IMR-90 (cell line): ENCODE data around the gene ERICH6. TPM values are rescaled to one million over a fixed set of nuclear protein-coding genes. Genes with fewer than 3 reads are reported as not detected.

Experiments used
- ATAC-seq: fragments of 200-7000 bp; cut with Tn5 transposase; 2 replicates; pipeline ENCODE4 v1.9.1; 2020; ENCODE audit warnings: low read depth, mild to moderate bottlenecking, moderate library complexity
- BruUV-seq: library from RNA; stranded (reverse); fragments of 400-500 nt; replicated peaks from 2 replicates; lab custom pipeline; 2021; lab: Mats Ljungman, UMichigan
- CTCF ChIA-PET: fragments of 300-600 bp; formaldehyde crosslinking; extraction: SDS; loops from one replicate; lab custom pipeline; 2021; ENCODE audit warnings: antibody characterized with exemption; lab: Yijun Ruan, JAX
- POLR2A ChIA-PET: fragments of 300-600 bp; sonication (Branson Sonifier 250); formaldehyde crosslinking; loops from one replicate; lab custom pipeline; 2022; ENCODE audit warnings: antibody characterized with exemption; ENCODE audit not compliant: unreplicated experiment; lab: Charles Lee
- DNase-seq: peaks from one replicate; pipeline ENCODE4 v3.0.0; 2013
- H2AFZ ChIP-seq: replicated peaks from 2 replicates; pipeline ENCODE3; 2013; ENCODE audit warnings: low read length, mild to moderate bottlenecking; ENCODE audit not compliant: poor library complexity
- H2AK5ac ChIP-seq: 2 replicates; pipeline ENCODE4 v1.6.1; 2013; ENCODE audit warnings: low read depth, low read length, inconsistent platforms
- H2AK9ac ChIP-seq: replicated peaks from 2 replicates; pipeline ENCODE3; 2013; ENCODE audit warnings: mild to moderate bottlenecking, low read depth, low read length, moderate library complexity; ENCODE audit not compliant: poor library complexity
- H2BK120ac ChIP-seq: 2 replicates; pipeline ENCODE4 v1.6.1; 2013; ENCODE audit warnings: low read depth, low read length, inconsistent platforms
- H2BK15ac ChIP-seq: 3 replicates; pipeline ENCODE4 v1.6.1; 2013; ENCODE audit warnings: low read depth, low read length, inconsistent platforms
- H2BK20ac ChIP-seq: 2 replicates; pipeline ENCODE4 v1.6.1; 2013; ENCODE audit warnings: low read depth, mild to moderate bottlenecking, inconsistent platforms, low read length, moderate library complexity
- H2BK5ac ChIP-seq: 2 replicates; pipeline ENCODE4 v1.6.1; 2013; ENCODE audit warnings: mild to moderate bottlenecking, low read depth, low read length, inconsistent platforms; ENCODE audit not compliant: poor library complexity, severe bottlenecking
- H3K14ac ChIP-seq: replicated peaks from 2 replicates; pipeline ENCODE4 v1.6.1; 2013; ENCODE audit warnings: low read depth, low read length, inconsistent platforms
- H3K18ac ChIP-seq: 2 replicates; pipeline ENCODE4 v1.6.1; 2013; ENCODE audit warnings: low read depth, low read length, control low read depth
- H3K23ac ChIP-seq: 2 replicates; pipeline ENCODE4 v1.6.1; 2013; ENCODE audit warnings: low read depth, low read length, inconsistent platforms
- H3K27ac ChIP-seq: 2 replicates; pipeline ENCODE4 v1.5.1; 2013; ENCODE audit warnings: mild to moderate bottlenecking, control low read depth, low read length; ENCODE audit not compliant: insufficient read depth
- H3K27me3 ChIP-seq: 2 replicates; pipeline ENCODE4 v1.6.1; 2013; ENCODE audit warnings: low read length; ENCODE audit not compliant: control insufficient read depth, insufficient read depth
- H3K36me3 ChIP-seq: 2 replicates; pipeline ENCODE4 v1.6.1; 2013; ENCODE audit warnings: low read length, mixed read lengths; ENCODE audit not compliant: control insufficient read depth, insufficient read depth
- H3K4ac ChIP-seq: 2 replicates; pipeline ENCODE4 v1.6.1; 2013; ENCODE audit warnings: low read depth, low read length, inconsistent platforms
- H3K4me1 ChIP-seq: 2 replicates; pipeline ENCODE4 v1.6.1; 2013; ENCODE audit warnings: low read length, mixed read lengths; ENCODE audit not compliant: control insufficient read depth, insufficient read depth
- H3K4me2 ChIP-seq: 2 replicates; pipeline ENCODE4 v1.6.1; 2013; ENCODE audit warnings: low read depth, mild to moderate bottlenecking, control low read depth, low read length, moderate library complexity
- H3K4me3 ChIP-seq: 2 replicates; pipeline ENCODE4 v1.5.1; 2013; ENCODE audit warnings: low read depth, mild to moderate bottlenecking, control low read depth, low read length, moderate library complexity; ENCODE audit not compliant: insufficient read depth
- H3K56ac ChIP-seq: 2 replicates; pipeline ENCODE4 v1.6.1; 2013; ENCODE audit warnings: low read length, inconsistent platforms; ENCODE audit not compliant: insufficient read depth; ENCODE audit errors: extremely low read depth
- H3K79me1 ChIP-seq, 2 experiments: 2 replicates each; pipeline ENCODE4 v1.6.1; 2013; ENCODE audit warnings: low read length in 2 of 2, inconsistent platforms in 1 of 2, low read depth in 1 of 2
- H3K9ac ChIP-seq: 2 replicates; pipeline ENCODE4 v1.6.1; 2013; ENCODE audit warnings: low read depth, low read length, control low read depth
- H3K9me1 ChIP-seq: 2 replicates; pipeline ENCODE4 v1.6.1; 2013; ENCODE audit warnings: low read length, inconsistent platforms; ENCODE audit not compliant: insufficient read depth
- H3K9me3 ChIP-seq: 2 replicates; pipeline ENCODE4 v1.6.1; 2013; ENCODE audit warnings: low read length; ENCODE audit not compliant: control insufficient read depth, insufficient read depth
- H4K20me1 ChIP-seq: 2 replicates; pipeline ENCODE4 v1.6.1; 2013; ENCODE audit warnings: low read length, inconsistent platforms; ENCODE audit not compliant: insufficient read depth
- H4K5ac ChIP-seq: 2 replicates; pipeline ENCODE4 v1.6.1; 2013; ENCODE audit warnings: mild to moderate bottlenecking, low read depth, low read length, control low read depth
- H4K8ac ChIP-seq, 2 experiments: 2 replicates each; pipeline ENCODE4 v1.6.1; 2013; ENCODE audit warnings: low read depth in 2 of 2, low read length in 2 of 2, control low read depth in 1 of 2, inconsistent platforms in 1 of 2
- H4K91ac ChIP-seq: 2 replicates; pipeline ENCODE4 v1.6.1; 2013; ENCODE audit warnings: low read depth, low read length, inconsistent platforms; ENCODE audit not compliant: insufficient read depth
- BHLHE40 ChIP-seq: fragments of 150-350 bp; IDR thresholded peaks from 2 replicates; pipeline ENCODE4 v1.6.1; 2016; ENCODE audit warnings: mild to moderate bottlenecking, low read depth, low read length
- CEBPB ChIP-seq: IDR thresholded peaks from 2 replicates; pipeline ENCODE4 v1.6.1; 2012; ENCODE audit warnings: low read depth, low read length, improper control_type of control experiment
- CHD1 ChIP-seq: IDR thresholded peaks from 2 replicates; pipeline ENCODE4 v1.6.1; 2012; ENCODE audit warnings: low read depth, low read length, improper control_type of control experiment
- CTCF ChIP-seq: conservative IDR thresholded peaks from 2 replicates; pipeline ENCODE4 v1.5.1; 2012; ENCODE audit warnings: mild to moderate bottlenecking, low read depth, low read length, improper control_type of control experiment
- FOS ChIP-seq: fragments of 150-350 bp; IDR thresholded peaks from 2 replicates; pipeline ENCODE4 v1.6.1; 2016; ENCODE audit warnings: low read depth, low read length
- MAFK ChIP-seq: IDR thresholded peaks from 2 replicates; pipeline ENCODE4 v1.6.1; 2012; ENCODE audit warnings: low read depth, low read length, improper control_type of control experiment
- MAZ ChIP-seq: IDR thresholded peaks from 2 replicates; pipeline ENCODE4 v1.6.1; 2012; ENCODE audit warnings: low read depth, mild to moderate bottlenecking, low read length, improper control_type of control experiment, moderate library complexity, borderline replicate concordance
- MXI1 ChIP-seq: IDR thresholded peaks from 2 replicates; pipeline ENCODE4 v1.6.1; 2012; ENCODE audit warnings: low read depth, mild to moderate bottlenecking, low read length, moderate library complexity, borderline replicate concordance
- NFE2L2 ChIP-seq: fragments of 150-350 bp; IDR thresholded peaks from 2 replicates; pipeline ENCODE4 v1.6.1; 2016; ENCODE audit warnings: low read depth, mild to moderate bottlenecking, low read length
- POLR2A ChIP-seq: IDR thresholded peaks from 2 replicates; pipeline ENCODE4 v1.6.1; 2012; ENCODE audit warnings: mild to moderate bottlenecking, low read depth, low read length
- RAD21 ChIP-seq: IDR thresholded peaks from 2 replicates; pipeline ENCODE4 v1.6.1; 2012; ENCODE audit warnings: low read length, improper control_type of control experiment
- RCOR1 ChIP-seq: IDR thresholded peaks from 2 replicates; pipeline ENCODE4 v1.6.1; 2012; ENCODE audit warnings: mild to moderate bottlenecking, low read length, improper control_type of control experiment; ENCODE audit not compliant: insufficient replicate concordance
- RFX5 ChIP-seq: IDR thresholded peaks from 2 replicates; pipeline ENCODE4 v1.8.0; 2012; ENCODE audit warnings: low read depth, mild to moderate bottlenecking, low read length, moderate library complexity
- SMC3 ChIP-seq: fragments of 150-350 bp; IDR thresholded peaks from 2 replicates; pipeline ENCODE4 v1.6.1; 2016; ENCODE audit warnings: low read depth, mild to moderate bottlenecking, antibody characterized with exemption, low read length, moderate library complexity
- USF2 ChIP-seq: fragments of 150-350 bp; IDR thresholded peaks from 2 replicates; pipeline ENCODE4 v1.6.1; 2017; ENCODE audit warnings: mild to moderate bottlenecking, antibody characterized with exemption, low read length, low read depth
- WGBS, 2 experiments: methylation state at CpG; one replicate each; pipeline versions ENCODE4 v1.1.5 to v1.1.7; 2013; ENCODE audit warnings: missing lambda C conversion rate in 2 of 2; ENCODE audit not compliant: insufficient read length in 1 of 2; ENCODE audit errors: extremely low coverage in 2 of 2; 5-methylcytosine and 5-hydroxymethylcytosine counted together
- dilution Hi-C: fragments of 300-500 bp; cut with HindIII; formaldehyde crosslinking; loops from one replicate; pipeline ENCODE4 v1.14.3; 2018; ENCODE audit warnings: low sequenced_read_pairs; ENCODE audit not compliant: unreplicated experiment
- in situ Hi-C: fragments of 300-500 bp; cut with MboI; formaldehyde crosslinking; loops from 3 replicates; pipeline ENCODE4 v1.14.3; 2019; ENCODE audit warnings: low sequenced_read_pairs, inconsistent platforms, mixed read lengths
- intact Hi-C: fragments of 100-400 bp; cut with micrococcal nuclease; formaldehyde crosslinking; loops from 2 replicates; pipeline ENCODE4 v1.10.0; 2022
- polyA plus RNA-seq, 3 experiments: library from polyadenylated mRNA; depleted of rRNA; stranded (reverse); fragments of >200 nt; gene quantifications; 2 replicates each; pipeline ENCODE4 v1.2.3, GENCODE V29; 2012; ENCODE audit warnings: low replicate concordance in 1 of 3
- total RNA-seq: library from RNA; depleted of rRNA; stranded (reverse); fragments of >200 nt; gene quantifications from 2 replicates; pipeline ENCODE4 v1.2.3, GENCODE V29; 2012
- TF ChIP-seq, protein P1 (sequence below): fragments of 150-350 bp; IDR thresholded peaks from 2 replicates; pipeline ENCODE4 v1.6.1; 2016; ENCODE audit warnings: low read depth, mild to moderate bottlenecking, low read length, moderate library complexity, borderline replicate concordance

The ERICH6 gene
- total and polyA plus RNA-seq, 2 of the 4 experiments (the other 2 are of a cell fraction): under 0.01 TPM; not detected in 1

- H3K4ac ChIP-seq: no peak overlapping the region
- WGBS, 2 experiments: no CpG with 5 or more reads among the region's 4 CpGs
- ATAC-seq (no peak), DNase-seq (no peak)
- no peak overlapping the region for H3K9ac ChIP-seq
- H2BK5ac ChIP-seq: no peak overlapping the region
- TF ChIP-seq RCOR1 (no peak), NFE2L2 (no peak), CTCF (no peak), FOS (no peak), POLR2A (no peak), MAFK (no peak), RAD21 (no peak), MXI1 (no peak), BHLHE40 (no peak), CEBPB (no peak), SMC3 (no peak), MAZ (no peak), RFX5 (no peak), CHD1 (no peak), USF2 (no peak)
- TF ChIP-seq, protein P1, sequence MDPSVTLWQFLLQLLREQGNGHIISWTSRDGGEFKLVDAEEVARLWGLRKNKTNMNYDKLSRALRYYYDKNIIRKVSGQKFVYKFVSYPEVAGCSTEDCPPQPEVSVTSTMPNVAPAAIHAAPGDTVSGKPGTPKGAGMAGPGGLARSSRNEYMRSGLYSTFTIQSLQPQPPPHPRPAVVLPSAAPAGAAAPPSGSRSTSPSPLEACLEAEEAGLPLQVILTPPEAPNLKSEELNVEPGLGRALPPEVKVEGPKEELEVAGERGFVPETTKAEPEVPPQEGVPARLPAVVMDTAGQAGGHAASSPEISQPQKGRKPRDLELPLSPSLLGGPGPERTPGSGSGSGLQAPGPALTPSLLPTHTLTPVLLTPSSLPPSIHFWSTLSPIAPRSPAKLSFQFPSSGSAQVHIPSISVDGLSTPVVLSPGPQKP: no peak
- H4K8ac ChIP-seq: no peak overlapping the region
- no peak overlapping the region for H3K23ac ChIP-seq
- H2AK9ac ChIP-seq: no peak overlapping the region
- no peak overlapping the region for H3K14ac ChIP-seq
- no peak overlapping the region for H4K91ac ChIP-seq
- in situ Hi-C loops: no loop called here
- H2BK20ac ChIP-seq: no peak overlapping the region
- H2BK15ac ChIP-seq: no peak overlapping the region
- no TSS peak for BruUV-seq
- no peaks in the 10 kb centered on the region for H3K36me3 ChIP-seq
- CTCF ChIA-PET: no interaction called here
- H3K4me3 ChIP-seq: no peak overlapping the region
- no peak overlapping the region for H4K5ac ChIP-seq
- H2AK5ac ChIP-seq: no peak overlapping the region
- H3K27me3 ChIP-seq: peaks cover 6% of the 10 kb centered on the region
- no peaks in the 10 kb centered on the region for H3K9me1 ChIP-seq
- no peaks in the 10 kb centered on the region for H4K20me1 ChIP-seq
- intact Hi-C loops: no loop called here
- no peak overlapping the region for H2BK120ac ChIP-seq
- dilution Hi-C loops: no loop called here
- no peak overlapping the region for H3K56ac ChIP-seq
- POLR2A ChIA-PET: no interaction called here
- H3K4me2 ChIP-seq: no peak overlapping the region
- H3K18ac ChIP-seq: no peak overlapping the region
- H2AFZ ChIP-seq: no peak overlapping the region
- H3K9me3 ChIP-seq: no peaks in the 10 kb centered on the region
- no peaks in the 10 kb centered on the region for H3K79me1 ChIP-seq
- no peak overlapping the region for H3K27ac ChIP-seq
- H3K4me1 ChIP-seq: no peaks in the 10 kb centered on the region
These were observed 47.4 kb downstream of the ERICH6 start for GRCh38 chr3:150656316-150656715.
